Esophagus squamous epithelium (tissue), 5 donors: ENCODE data around the gene IGLL1. TPM values are rescaled to one million over a fixed set of nuclear protein-coding genes. Genes with fewer than 3 reads are reported as not detected.
"Not testable (repeated sequence)": the region's sequence is repeated elsewhere in the genome, so short reads cannot be mapped to it uniquely, and the experiment has no call there.

ENCODE experiments used
- DNase-seq: peaks from one replicate; lab custom pipeline; 2025; lab: John Stamatoyannopoulos, UW
- H3K27ac ChIP-seq, 4 donors: fragments of 200-600 bp; sonication (generic); one replicate each; pipeline ENCODE4 v1.5.1; 2016 to 2019; ENCODE audit warnings: mild to moderate bottlenecking in 1 of 4
- H3K27me3 ChIP-seq, 4 donors: fragments of 200-600 bp; sonication (generic); 1 replicate in 3 of 4; 2 replicates in 1 of 4; pipeline versions ENCODE4 v1.5.1 to v1.6.0; 2017 to 2021; ENCODE audit warnings: antibody characterized with exemption in 1 of 4
- H3K36me3 ChIP-seq, 3 donors: fragments of 200-600 bp; sonication (generic); one replicate each; pipeline ENCODE4 v1.5.1; 2016 to 2019
- H3K4me1 ChIP-seq, 3 donors: fragments of 200-600 bp; sonication (generic); one replicate each; pipeline ENCODE4 v1.5.1; 2017 to 2019
- H3K4me3 ChIP-seq, 4 donors: fragments of 200-600 bp; sonication (generic); 1 replicate in 3 of 4; 2 replicates in 1 of 4; pipeline ENCODE4 v1.5.1; 2016 to 2019; ENCODE audit warnings: mild to moderate bottlenecking in 2 of 4, moderate library complexity in 1 of 4
- H3K9me3 ChIP-seq, 3 donors: fragments of 200-600 bp; sonication (generic); one replicate each; pipeline ENCODE4 v1.5.1; 2016 to 2019
- POLR2A ChIP-seq, 4 donors: fragments of 450-650 bp; IDR thresholded peaks; one replicate each; pipeline ENCODE4 v1.6.1; 2017; ENCODE audit warnings: antibody characterized with exemption in 4 of 4, mild to moderate bottlenecking in 4 of 4, moderate library complexity in 3 of 4
- WGBS, 2 donors: methylation state at CpG; one replicate each; pipeline ENCODE4 v1.1.5; 2018; 5-methylcytosine and 5-hydroxymethylcytosine counted together
- intact Hi-C: fragments of 100-400 bp; cut with DNase I; formaldehyde crosslinking; loops from one replicate; pipeline ENCODE4 v1.15.0; 2022
- total RNA-seq, 4 donors: library from RNA; depleted of rRNA; stranded (reverse); fragments of >200 nt; gene quantifications; one replicate each; pipeline ENCODE4 v1.1.0, GENCODE V29; 2016
- TF ChIP-seq, protein P1 (sequence below), 6 experiments: fragments of 450-650 bp in 4 of 6; fragments of 200-600 bp in 2 of 6; sonication (generic) in 2 of 6; IDR thresholded peaks; one replicate each; pipeline ENCODE4 v1.5.1; 2016 to 2019; ENCODE audit warnings: antibody characterized with exemption in 6 of 6, mild to moderate bottlenecking in 4 of 6, moderate library complexity in 4 of 6
- donor health status: DM: yes; HTN: yes; CAD: no.

Gene IGLL1
- total RNA-seq, 4 donors from 2014 or later = not detected

DNA sequence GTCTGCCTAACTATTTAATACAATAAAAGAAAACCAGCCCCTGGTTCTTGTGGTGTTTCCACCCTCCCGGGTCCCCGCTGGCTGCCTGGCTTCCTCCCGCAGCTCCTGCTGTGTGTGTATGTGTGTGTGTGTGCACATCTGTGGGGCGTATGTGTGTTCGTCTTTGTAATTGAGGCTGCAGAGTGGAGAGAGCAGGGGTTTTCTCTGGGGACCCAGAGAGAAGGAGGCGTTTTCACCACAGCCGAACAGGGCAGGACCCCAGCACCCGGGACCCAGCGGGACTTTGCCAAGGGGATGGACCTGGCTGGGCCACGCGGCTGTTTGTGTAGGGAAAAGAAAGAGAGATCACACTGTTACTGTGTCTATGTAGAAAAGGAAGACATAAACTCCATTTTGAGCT, 42.7 kb downstream of the IGLL1 start:
- H3K36me3 ChIP-seq = no peaks in the 10 kb centered on the region
- intact Hi-C loops = loop anchor here (5.0 to 10.0 kb wide), 2 partner anchors 135 to 307 kb away; no protein-coding TSS in a partner anchor
- H3K27ac ChIP-seq = no peak overlapping the region
- no peak overlapping the region for H3K4me3 ChIP-seq
- WGBS, 2 donors = 82 to 84% methylated on average over 9 to 11 of the region's 11 CpGs
- TF ChIP-seq POLR2A (IDR thresholded peaks at IDR 0.05) = no peak
- DNase-seq = no peak
- no peaks in the 10 kb centered on the region for H3K9me3 ChIP-seq
- peaks cover 0 to 69% (median 0%) of the 10 kb centered on the region in 4 donors for H3K27me3 ChIP-seq
- H3K4me1 ChIP-seq = peaks cover 0 to 14% (median 0%) of the 10 kb centered on the region in 3 donors

DNA sequence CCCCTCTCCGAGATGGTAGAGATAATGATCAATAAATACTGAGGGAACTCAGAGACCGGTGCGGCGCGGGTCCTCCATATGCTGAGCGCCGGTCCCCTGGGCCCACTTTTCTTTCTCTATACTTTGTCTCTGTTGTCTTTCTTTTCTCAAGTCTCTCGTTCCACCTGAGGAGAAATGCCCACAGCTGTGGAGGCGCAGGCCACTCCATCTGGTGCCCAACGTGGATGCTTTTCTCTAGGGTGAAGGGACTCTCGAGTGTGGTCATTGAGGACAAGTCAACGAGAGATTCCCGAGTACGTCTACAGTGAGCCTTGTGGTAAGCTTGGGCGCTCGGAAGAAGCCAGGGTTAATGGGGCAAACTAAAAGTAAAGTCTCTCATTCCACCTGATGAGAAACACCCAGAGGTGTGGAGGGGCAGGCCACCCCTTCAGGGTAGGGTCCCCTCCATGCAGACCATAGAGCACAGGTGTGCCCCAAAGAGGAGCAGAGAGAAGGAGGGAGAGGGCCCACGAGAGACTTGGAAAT, 43.2 kb downstream of the IGLL1 start:
- no peak overlapping the region for H3K27ac ChIP-seq
- TF ChIP-seq POLR2A (IDR thresholded peaks at IDR 0.05) = no peak
- TF ChIP-seq, protein P1, sequence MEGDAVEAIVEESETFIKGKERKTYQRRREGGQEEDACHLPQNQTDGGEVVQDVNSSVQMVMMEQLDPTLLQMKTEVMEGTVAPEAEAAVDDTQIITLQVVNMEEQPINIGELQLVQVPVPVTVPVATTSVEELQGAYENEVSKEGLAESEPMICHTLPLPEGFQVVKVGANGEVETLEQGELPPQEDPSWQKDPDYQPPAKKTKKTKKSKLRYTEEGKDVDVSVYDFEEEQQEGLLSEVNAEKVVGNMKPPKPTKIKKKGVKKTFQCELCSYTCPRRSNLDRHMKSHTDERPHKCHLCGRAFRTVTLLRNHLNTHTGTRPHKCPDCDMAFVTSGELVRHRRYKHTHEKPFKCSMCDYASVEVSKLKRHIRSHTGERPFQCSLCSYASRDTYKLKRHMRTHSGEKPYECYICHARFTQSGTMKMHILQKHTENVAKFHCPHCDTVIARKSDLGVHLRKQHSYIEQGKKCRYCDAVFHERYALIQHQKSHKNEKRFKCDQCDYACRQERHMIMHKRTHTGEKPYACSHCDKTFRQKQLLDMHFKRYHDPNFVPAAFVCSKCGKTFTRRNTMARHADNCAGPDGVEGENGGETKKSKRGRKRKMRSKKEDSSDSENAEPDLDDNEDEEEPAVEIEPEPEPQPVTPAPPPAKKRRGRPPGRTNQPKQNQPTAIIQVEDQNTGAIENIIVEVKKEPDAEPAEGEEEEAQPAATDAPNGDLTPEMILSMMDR (IDR thresholded peaks at IDR 0.05) = no peak
- H3K4me1 ChIP-seq = peaks cover 0 to 8% (median 0%) of the 10 kb centered on the region in 3 donors
- DNase-seq = no peak
- WGBS, 2 donors = 89 to 92% methylated on average over 10 to 16 of the region's 17 CpGs
- no peaks in the 10 kb centered on the region for H3K36me3 ChIP-seq
- no peak overlapping the region for H3K4me3 ChIP-seq
- H3K27me3 ChIP-seq = peaks cover 0 to 74% (median 0%) of the 10 kb centered on the region in 4 donors
- no peaks in the 10 kb centered on the region for H3K9me3 ChIP-seq
- intact Hi-C loops = loop anchor here (5.0 to 10.0 kb wide), 2 partner anchors 135 to 308 kb away; no protein-coding TSS in a partner anchor

DNA sequence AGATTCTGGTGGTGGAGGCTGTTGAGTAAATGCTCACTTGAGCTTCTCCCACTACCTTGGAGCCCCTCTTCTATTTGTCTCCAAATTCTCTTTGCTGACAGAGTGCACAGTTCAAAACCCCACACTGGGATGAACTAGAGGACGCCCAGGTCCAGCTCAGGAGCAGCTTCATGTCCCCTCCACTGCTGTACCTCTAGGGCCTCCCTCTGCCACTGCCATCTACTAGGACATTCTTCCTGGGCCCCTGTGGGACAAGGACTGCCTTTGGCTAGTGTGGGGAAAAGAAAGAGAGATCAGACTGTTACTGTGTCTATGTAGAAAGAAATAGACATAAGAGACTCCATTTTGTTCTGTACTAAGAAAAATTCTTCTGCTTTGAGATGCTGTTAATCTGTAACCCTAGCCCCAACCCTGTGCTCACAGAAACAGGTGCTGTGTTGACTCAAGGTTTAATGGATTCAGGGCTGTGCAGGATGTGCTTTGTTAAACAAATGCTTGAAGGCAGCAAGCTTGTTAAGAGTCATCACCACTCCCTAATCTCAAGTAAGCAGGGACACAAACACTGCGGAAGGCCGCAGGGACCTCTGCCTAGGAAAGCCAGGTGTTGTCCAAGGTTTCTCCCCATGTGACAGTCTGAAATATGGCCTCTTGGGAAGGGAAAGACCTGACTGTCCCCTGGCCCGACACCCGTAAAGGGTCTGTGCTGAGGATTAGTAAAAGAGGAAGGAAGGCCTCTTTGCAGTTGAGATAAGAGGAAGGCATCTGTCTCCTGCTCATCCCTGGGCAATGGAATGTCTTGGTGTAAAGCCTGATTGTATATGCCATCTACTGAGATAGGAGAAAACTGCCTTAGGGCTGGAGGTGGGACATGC, 44.1 kb downstream of the IGLL1 start:
- peaks cover 0 to 83% (median 0%) of the 10 kb centered on the region in 4 donors for H3K27me3 ChIP-seq
- DNase-seq, H3K4me1 ChIP-seq, H3K36me3 ChIP-seq, H3K27ac ChIP-seq, H3K4me3 ChIP-seq, H3K9me3 ChIP-seq: not testable (repeated sequence)
- 27 to 64% methylated on average over 5 of the region's 5 CpGs for WGBS, 2 donors
- intact Hi-C loops = loop anchor here (5.0 to 10.0 kb wide), 2 partner anchors 134 to 309 kb away; no protein-coding TSS in a partner anchor

DNA sequence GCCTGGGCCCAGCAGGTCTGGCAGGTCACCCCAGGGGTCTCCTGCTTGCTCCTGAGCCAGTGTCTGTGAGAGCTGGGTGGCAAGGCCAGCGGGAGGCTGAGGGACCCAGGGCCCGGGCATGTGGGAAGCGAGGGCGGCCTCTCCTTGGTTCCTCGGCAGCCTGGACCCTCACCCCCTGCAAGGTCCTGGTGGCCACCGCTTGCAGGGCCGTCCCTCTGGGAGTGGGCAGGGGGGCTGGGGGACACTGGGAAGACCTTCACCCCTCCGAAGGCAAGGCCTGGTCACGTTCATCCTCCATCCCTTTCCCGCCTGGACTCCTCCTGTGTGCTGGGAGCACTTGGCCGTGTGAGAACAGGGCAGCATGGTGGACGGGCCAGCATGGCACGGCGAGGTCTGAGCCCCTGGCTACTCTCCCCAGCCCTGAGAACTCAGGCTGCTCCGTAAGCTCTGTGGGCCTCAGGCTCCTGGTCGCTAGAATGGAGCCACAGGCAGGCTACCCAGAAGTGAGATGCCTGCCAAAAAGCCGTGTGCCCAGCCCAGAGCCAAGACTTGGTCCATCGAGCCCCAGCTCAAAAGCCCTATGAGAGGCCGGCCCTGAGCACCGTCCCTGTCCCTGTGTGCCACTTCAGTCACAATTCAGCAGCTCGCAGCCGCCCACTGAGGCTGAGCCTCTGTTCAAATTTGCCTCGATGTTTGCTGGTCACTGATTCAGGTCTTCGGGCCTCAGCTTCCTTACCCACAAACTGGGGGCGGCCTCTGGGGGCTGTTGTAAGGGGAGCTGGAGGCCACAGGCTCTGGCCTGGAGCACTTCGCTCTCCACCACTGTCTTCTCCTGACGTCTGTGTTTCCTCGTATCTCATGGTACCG, 45.0 kb downstream of the IGLL1 start:
- no peaks in the 10 kb centered on the region for H3K9me3 ChIP-seq
- H3K36me3 ChIP-seq = no peaks in the 10 kb centered on the region
- DNase-seq = no peak
- intact Hi-C loops = loop anchor here (5.0 to 10.0 kb wide), 2 partner anchors 133 to 310 kb away; no protein-coding TSS in a partner anchor
- peaks cover 0 to 6% (median 0%) of the 10 kb centered on the region in 3 donors for H3K4me1 ChIP-seq
- H3K4me3 ChIP-seq = no peak overlapping the region
- peaks cover 0 to 88% (median 0%) of the 10 kb centered on the region in 4 donors for H3K27me3 ChIP-seq
- H3K27ac ChIP-seq = no peak overlapping the region
- no peak for TF ChIP-seq POLR2A (IDR thresholded peaks at IDR 0.05)
- TF ChIP-seq, protein P1 (IDR thresholded peaks at IDR 0.05) = no peak
- WGBS, 2 donors = 91 to 93% methylated on average over 8 to 18 of the region's 29 CpGs

DNA sequence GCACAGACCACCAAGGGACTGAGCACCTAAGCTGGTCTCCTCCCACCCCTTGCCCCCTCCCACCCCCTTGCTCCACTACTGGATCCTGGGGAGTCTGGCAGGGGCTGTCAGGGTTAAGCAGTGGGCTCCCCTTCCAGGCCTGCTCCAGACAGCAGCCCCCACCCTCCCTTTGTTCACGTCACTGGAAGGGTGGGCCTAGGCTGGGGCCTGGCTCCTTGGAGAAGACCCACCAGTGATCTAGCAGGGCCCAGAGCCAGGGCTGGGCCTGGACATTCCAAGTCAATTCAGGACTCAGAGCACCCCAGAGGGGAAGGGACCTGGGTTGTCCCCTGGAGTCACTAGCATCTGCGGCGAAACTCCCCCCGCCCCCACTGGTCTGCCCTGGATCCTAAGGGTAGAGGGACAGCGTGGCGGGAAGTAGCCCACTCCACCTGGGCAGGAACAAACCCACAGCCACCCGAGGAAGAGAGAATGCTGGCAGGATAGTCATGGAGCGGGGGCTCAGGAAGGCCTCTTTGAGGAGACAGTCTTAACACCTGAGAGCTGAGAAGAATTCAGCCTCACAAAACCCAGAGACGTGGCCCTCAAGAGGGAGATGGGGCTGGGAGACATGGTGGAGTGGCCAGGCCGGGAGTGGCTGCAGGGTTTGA, 45.8 kb downstream of the IGLL1 start:
- Histone ChIP-seq H3K4me3 (no peak overlapping the region), H3K36me3 (no peaks in the 10 kb centered on the region), H3K9me3 (no peaks in the 10 kb centered on the region), H3K27ac (no peak overlapping the region), H3K27me3 (peaks cover 0 to 92% (median 0%) of the 10 kb centered on the region in 4 donors), H3K4me1 (peaks cover 0 to 6% (median 0%) of the 10 kb centered on the region in 3 donors)
- 90 to 91% methylated on average over 3 to 7 of the region's 10 CpGs for WGBS, 2 donors
- TF ChIP-seq, protein P1 (IDR thresholded peaks at IDR 0.05) = no peak
- no peak for TF ChIP-seq POLR2A (IDR thresholded peaks at IDR 0.05)
- DNase-seq = no peak
- intact Hi-C loops = loop anchor here (10.0 kb wide), 1 partner anchor 310 kb away; no protein-coding TSS in a partner anchor
